DMS53 treated with DMSO at 0.1 percent for 48 hours (cell line): ENCODE measurements around the gene RIF1.

Experiments used
- DNase-seq: peaks from one replicate; lab custom pipeline; 2025; ENCODE audit not compliant: unreplicated experiment; lab: John Stamatoyannopoulos, UW

RIF1 gene, protein sequence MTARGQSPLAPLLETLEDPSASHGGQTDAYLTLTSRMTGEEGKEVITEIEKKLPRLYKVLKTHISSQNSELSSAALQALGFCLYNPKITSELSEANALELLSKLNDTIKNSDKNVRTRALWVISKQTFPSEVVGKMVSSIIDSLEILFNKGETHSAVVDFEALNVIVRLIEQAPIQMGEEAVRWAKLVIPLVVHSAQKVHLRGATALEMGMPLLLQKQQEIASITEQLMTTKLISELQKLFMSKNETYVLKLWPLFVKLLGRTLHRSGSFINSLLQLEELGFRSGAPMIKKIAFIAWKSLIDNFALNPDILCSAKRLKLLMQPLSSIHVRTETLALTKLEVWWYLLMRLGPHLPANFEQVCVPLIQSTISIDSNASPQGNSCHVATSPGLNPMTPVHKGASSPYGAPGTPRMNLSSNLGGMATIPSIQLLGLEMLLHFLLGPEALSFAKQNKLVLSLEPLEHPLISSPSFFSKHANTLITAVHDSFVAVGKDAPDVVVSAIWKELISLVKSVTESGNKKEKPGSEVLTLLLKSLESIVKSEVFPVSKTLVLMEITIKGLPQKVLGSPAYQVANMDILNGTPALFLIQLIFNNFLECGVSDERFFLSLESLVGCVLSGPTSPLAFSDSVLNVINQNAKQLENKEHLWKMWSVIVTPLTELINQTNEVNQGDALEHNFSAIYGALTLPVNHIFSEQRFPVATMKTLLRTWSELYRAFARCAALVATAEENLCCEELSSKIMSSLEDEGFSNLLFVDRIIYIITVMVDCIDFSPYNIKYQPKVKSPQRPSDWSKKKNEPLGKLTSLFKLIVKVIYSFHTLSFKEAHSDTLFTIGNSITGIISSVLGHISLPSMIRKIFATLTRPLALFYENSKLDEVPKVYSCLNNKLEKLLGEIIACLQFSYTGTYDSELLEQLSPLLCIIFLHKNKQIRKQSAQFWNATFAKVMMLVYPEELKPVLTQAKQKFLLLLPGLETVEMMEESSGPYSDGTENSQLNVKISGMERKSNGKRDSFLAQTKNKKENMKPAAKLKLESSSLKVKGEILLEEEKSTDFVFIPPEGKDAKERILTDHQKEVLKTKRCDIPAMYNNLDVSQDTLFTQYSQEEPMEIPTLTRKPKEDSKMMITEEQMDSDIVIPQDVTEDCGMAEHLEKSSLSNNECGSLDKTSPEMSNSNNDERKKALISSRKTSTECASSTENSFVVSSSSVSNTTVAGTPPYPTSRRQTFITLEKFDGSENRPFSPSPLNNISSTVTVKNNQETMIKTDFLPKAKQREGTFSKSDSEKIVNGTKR (N-terminal part only)

DNA sequence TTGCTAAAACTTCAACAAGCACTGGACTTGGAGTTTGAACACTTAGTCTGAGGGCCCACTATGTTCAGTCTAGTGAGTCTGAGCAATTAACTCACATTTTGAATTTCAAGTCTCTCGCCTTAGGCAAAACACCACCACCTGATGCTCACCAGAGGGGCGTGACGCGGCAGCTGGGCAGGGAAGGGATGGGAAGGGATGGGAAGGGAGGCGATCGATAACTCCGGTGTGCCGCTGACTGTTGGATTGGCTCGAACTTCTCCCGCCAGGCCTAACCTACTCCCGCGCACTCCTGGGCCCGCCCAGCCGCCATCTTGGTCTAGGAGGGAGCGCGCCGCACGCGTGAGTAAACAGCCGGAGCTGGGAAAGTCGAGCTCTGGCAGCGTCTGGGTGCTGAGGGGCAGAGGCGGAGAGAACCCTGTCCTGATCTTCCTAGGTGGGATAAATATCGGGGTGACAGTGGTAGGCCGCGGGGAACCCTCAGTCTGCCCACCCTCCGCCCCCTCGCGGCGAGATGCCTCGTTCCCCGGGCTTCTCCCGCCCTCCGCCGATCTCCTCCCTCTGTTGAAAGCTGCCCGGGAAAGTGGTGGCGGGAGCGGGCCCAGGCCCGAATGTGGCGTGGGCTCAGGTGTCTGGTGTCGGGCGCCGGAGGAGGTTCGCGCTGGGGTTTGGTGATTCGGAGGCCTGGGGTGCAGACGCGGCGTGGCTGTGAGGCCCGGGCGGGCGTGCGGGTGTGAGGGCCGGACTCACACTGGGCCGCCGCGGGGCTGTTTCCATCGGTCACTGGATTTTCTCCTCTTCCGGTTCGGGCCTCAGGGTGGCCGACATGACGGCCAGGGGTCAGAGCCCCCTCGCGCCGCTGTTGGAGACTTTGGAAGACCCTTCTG is at the start of gene RIF1:
Gene RIF1 (plus strand): TSS at position 302 of the 884 bp plus-strand sequence. CDS start 522 bp downstream, at position 824.
- peak; percentile 18 for DNase-seq

GRCh38 chr2:151361674-151362370 is 47.9 kb upstream of the RIF1 start:
- DNase-seq, result no peak

DNA sequence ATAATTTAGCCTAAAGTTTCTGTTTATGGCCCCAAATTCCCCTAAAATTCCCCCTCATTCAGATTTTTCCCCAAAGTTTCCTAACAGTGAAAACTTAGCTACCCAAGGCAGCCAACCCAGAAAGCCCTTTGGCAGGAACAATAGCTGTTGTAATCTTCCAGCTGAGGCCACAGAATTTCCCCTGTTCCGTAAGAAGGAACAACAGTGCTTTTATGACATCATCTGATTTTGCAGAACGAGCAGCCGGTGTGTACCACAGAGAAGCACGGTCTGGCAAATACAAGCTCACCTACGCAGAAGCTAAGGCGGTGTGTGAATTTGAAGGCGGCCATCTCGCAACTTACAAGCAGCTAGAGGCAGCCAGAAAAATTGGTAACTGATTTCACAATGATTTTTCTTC is 46.0 kb upstream of the RIF1 start:
- no peak for DNase-seq

DNA sequence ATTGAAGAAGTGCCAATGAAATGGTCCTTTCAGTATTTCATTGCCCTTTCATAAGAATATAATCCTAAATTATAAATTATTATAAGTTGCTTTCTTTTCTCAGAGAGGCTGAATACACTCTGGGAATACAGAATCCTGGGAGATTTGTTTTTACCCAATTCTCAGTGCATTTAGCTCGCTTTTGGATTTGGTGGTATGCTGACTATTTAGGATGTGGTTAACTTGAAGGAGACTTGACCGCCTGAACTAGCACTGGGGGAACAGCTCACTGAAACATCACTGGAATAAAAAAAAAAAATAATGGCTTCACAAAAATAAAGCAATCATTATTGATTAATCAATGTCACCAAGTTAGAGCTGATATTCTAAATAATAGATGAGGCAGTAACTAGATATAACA is 42.1 kb upstream of the RIF1 start:
- DNase-seq, result no peak

GRCh38 chr2:151374436-151374835 is 35.3 kb upstream of the RIF1 start:
- no peak for DNase-seq

DNA sequence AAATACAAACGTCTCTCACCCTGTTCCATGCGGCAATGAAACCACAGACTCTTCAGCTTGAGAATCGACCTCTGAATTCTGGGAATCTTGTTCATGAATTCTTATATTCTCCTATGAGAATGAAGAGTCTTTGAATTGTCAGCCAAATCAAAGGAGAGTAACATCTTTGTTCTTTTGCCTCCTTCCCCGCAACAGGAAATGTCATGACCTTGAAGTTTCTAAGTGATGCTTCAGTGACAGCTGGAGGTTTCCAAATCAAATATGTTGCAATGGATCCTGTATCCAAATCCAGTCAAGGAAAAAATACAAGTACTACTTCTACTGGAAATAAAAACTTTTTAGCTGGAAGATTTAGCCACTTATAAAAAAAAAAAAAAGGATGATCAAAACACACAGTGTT is 30.5 kb upstream of the RIF1 start:
- no peak for DNase-seq

GRCh38 chr2:151380580-151381235 is 29.0 kb upstream of the RIF1 start:
- no peak for DNase-seq

DNA sequence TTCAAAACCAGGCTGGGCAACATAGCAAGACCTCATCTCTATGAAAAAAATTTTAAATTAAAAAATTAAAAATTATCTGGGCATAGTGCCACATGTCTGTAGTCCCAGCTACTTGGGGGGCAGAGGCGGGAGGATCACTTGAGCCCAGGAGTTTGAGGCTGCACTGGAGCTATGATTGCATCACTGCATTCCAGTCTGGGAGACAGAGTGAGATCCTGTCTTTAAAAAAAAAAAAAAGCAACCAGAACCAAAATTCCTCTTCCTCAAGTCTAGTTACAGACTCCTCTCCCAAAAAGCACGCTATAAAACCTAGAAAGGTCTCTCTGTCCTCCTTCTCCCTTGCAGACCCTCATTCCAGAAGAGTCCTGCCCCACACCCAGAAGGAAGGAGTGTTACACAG is 28.4 kb upstream of the RIF1 start:
- DNase-seq, result no peak

DNA sequence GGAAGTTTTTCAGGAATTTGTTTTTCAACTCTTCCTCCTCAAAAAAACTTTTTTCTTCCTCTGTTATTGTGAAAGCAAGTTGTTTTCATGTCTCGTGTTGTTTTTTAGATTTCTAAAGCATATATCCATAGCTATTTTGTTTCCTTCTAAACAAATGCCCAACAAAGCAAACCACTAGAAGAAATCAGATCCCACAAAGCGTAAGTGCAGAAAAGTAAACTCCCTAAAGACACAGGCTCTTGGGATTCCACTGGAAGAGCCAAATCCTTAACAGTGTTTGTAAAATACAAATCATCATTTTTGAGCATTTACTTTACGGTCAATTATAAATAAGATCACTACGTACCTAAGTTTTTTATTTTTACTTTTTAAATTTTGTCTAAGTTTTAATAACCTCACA is 21.7 kb upstream of the RIF1 start:
- no peak for DNase-seq

DNA sequence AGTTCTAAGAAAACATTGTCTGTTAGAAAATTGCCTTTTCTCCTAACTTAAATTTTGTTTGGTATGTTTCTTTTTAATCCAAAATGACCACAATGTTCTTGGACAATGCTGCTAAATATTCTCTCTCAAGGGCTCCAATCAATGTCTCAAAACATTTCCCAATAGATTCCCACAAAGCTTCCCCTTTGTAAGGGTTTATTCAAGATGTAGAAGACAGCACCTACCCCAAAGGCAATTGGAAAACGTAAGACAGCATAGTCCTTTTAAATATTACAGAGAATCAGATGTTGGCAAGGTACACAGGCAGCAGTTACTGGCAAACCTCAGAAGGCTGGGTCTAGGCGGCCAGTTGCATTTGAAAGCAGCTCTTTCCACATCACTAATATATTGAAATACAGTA is 18.3 kb upstream of the RIF1 start:
- DNase-seq, result no peak

DNA sequence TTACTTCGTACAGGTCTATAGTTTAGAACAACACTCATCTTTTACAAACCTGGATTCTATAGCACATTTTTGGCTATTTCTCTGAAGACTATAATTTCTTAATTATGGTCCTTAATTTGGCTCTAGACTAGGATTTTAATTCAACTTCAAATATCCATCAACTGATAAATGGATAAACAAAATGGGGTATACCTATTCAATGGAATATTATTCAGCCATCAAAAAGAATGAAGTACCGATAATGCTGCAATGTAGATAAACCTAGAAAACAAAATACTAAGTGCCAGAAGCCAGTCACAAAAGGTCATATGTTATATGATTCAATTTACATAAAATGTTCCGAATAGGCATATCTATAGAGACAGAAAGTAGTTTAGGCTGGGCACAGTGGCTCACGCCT is 15.2 kb upstream of the RIF1 start:
- DNase-seq, result no peak

DNA sequence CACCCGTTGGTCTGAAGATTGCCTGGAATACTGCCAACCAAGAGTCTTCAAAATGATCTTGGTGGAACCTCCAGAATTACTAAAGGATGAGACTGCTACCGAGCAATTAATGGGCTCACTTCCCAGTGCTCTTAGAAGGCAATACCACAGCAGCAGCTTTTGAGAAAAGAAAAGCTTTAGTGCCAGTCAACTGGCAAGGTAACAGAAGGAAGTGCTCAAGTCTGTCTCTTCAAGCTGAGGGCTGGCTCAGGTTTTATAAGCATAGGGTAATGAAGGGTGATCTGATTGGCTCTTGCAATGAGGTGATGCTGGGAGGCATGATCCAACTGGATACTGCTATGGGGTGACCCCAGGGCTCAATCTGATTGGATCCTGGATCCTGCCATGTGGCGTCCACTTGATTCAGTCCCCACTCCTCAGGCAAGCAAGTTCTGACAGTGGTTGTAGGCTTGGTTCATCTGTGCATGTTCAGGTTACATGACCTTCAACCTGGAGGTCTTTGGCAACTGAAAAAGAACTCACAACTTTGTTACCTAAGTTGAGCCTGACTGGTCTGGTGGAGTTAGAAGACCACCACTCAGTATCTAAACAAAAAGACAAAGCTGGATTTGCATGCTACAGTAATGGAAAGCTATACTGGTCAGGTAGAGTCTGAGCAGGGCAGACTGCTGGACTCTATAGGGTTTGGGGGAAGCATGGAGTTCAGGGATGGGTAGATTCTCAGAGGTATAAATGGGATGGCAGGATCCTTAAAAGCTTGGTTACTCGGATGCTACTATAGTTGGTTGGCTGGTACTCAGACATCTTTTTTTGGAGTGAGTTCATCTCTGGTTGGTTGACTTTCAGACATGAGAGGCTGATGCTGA is 14.0 kb upstream of the RIF1 start:
- DNase-seq, result no peak

DNA sequence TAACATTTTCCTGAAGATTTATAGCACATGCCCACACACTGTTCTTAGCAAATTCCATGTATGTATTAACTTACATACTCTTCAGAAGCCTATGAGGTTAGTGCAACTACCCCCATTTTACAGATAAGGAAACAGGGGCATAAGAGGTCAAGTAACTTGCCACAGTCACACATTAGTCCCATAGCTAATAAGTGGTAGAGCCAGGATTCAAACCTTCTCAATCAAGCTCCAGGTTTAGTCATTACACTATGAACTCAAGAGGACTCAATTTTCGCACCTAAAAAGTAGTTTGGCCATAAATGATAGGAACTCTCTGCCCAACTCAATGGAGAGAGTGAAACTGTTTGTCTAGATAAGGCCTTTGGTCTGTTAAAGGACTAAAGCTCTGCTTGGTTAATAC is 9.7 kb upstream of the RIF1 start:
- no peak for DNase-seq

GRCh38 chr2:151401149-151401548 is 8.6 kb upstream of the RIF1 start:
- DNase-seq, result no peak

DNA sequence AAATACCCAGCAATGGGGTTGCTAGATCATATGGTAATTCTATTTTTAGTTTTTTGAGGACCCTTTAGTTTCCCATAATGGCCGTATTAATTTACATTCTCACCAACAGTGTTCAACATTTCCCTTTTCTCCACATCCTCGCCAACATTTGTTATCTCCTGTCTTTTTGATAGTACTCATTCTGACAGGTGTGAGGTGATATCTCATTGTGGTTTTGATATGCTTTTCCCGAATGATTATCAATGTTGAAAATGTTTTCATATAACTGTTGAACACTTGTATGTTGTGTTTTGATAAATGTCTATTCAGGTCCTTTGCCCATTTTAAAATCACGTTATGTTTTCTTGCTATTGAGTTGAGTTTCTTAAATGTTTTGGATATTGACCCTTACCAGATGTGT is 5.8 kb upstream of the RIF1 start:
- DNase-seq, result no peak

- no peak for DNase-seq
Observed at GRCh38 chr2:151405376-151405775, 4.3 kb upstream of the RIF1 start.

DNA sequence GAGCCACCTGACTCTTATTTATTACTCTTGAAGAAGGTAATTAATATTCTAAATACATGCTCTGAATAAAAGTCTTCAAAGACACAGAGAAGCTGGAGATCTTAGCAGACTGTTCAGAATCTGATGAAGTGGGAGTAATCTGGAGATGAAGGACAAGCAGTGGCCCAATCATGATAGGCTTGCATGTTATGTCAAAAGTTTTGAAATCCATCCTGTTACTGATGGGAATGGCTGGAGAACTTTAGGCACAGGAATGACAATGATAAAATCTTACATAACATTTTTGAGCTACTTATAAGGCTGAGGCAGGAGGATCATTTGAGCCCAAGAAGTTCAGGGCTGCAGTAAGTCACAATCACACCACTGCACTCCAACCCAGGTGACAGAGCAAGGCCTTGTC is 2.4 kb upstream of the RIF1 start:
- no peak for DNase-seq
